Pancreas (tissue), 10 donors: ENCODE measurements around the gene CORO1C. TPM values are rescaled to one million over a fixed set of nuclear protein-coding genes. Genes with fewer than 3 reads are reported as not detected.
"Not testable (repeated sequence)": the region's sequence is repeated elsewhere in the genome, so short reads cannot be mapped to it uniquely, and the experiment has no call there.

ENCODE experiments used
- ATAC-seq, 4 donors: fragments of 200-7000 bp; cut with Tn5 transposase; one replicate each; pipeline versions ENCODE4 v1.8.0 to v1.9.1; 2020; ENCODE audit warnings: mild to moderate bottlenecking in 4 of 4, moderate library complexity in 4 of 4
- DNase-seq, 6 donors: peaks; one replicate each; pipeline ENCODE4 v3.0.0-alpha.2; 2020
- FAIRE-seq: peaks from 2 replicates; lab custom pipeline; 2012; peaks lifted over from hg19 to GRCh38; lab: Jason Lieb, UNC
- H3K27ac ChIP-seq, 4 donors: fragments of 200-600 bp; sonication (generic); 1 replicate in 3 of 4; 2 replicates in 1 of 4; pipeline versions ENCODE4 v1.5.0 to v1.8.0; 2020
- H3K27me3 ChIP-seq, 4 donors: fragments of 200-600 bp; one replicate each; pipeline ENCODE4 v1.8.0; 2021
- H3K36me3 ChIP-seq, 3 donors: fragments of 200-600 bp; sonication (generic) in 1 of 3; one replicate each; pipeline versions ENCODE4 v1.5.0 to v1.8.0; 2020 to 2021
- H3K4me1 ChIP-seq, 3 donors: fragments of 200-600 bp; one replicate each; pipeline ENCODE4 v1.8.0; 2021
- H3K4me3 ChIP-seq, 4 donors: fragments of 200-600 bp; sonication (generic) in 2 of 4; one replicate each; pipeline versions ENCODE4 v1.5.0 to v1.8.0; 2020 to 2021
- H3K9me3 ChIP-seq, 4 donors: fragments of 200-600 bp; one replicate each; pipeline ENCODE4 v1.8.0; 2021
- WGBS, 2 donors: extraction: QIAGEN DNeasy Blood & Tissue Kit; methylation state at CpG; one replicate each; pipeline ENCODE4 v1.1.7; 2013; 5-methylcytosine and 5-hydroxymethylcytosine counted together
- intact Hi-C, 3 donors: fragments of 100-400 bp; cut with DNase I; formaldehyde crosslinking; loops; one replicate each; pipeline versions ENCODE4 v1.11.1 to v1.14.2; 2022
- polyA plus RNA-seq, 2 donors: library from polyadenylated mRNA; stranded (reverse); fragments of 200-250 nt; gene quantifications; one replicate each; pipeline ENCODE4 v1.2.3, GENCODE V29; 2013
- total RNA-seq, 6 donors: library from RNA; stranded (reverse); fragmentation: NEBNext Ultra II Directional in 4 of 6; extraction: Animal tissue kit (Norgen Biotek cat#: 25700) in 4 of 6; gene quantifications; one replicate each; pipeline versions ENCODE4 v1.2.1 to v1.2.4, GENCODE V29; 2021 to 2023
- TF ChIP-seq, protein P1 (sequence below), 4 donors: fragments of 200-600 bp; sonication (generic) in 3 of 4; IDR thresholded peaks; one replicate each; pipeline versions ENCODE4 v1.5.0 to v1.8.0; 2021; ENCODE audit warnings: antibody characterized with exemption in 4 of 4
- donor health status: healthy with polysubstance abuse.
- donor health status: DM: no; HTN: no; CAD: no; lungs with moderate emphysema.
- donor health status: DM: no; HTN: no; CAD: no.
- donor health status: control.
- donor health status: control.
- donor health status: Bipolar disorder and iron deficiency.
- donor health status: DM: yes; HTN: yes; CAD: no.
- donor health status: DM: no; HTN: no; CAD: no.
- donor health status: DM: no; HTN: no; CAD: no.
- donor health status: DM: yes; HTN: yes; CAD: no.

Gene CORO1C
- total and polyA plus RNA-seq, 8 donors, result 9.9 to 62.3 (median 15.4) TPM

DNA sequence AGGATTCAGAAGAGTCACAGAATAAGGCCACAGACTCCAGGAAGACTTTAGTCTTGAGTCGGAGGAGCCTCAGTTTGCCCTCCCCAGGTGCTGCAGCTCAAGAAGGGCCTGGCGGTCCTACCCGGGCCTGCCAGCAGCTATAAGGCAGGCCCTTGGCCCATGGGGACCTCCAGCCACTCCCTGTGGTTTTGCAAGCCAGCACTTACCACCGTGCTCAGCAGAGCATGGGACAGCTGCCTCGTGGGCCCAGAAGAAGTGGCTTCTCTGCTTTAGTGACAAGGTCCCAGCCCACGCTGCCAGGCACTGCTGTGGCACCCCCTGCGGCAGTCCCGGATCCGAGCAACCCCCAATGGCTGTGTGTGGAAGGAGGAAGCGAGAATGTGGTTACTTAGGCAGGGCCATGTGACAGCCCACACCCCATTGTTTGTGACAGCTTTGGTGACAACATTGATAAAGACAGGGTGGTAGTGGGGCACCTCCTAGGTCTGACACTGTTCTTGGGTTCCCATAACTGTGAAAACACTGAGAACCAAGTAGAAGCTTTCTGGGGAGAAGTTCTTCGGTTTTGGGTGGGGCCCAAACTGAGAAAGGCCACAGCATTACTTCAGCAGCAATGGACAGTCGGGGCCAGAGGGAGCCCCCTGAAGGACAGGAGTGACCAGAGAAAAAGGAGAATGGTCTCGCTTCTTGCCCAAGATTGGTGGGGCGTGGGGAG is 97.6 kb downstream of the CORO1C start, which contains the start of gene SELPLG:
TSS of gene SELPLG (minus strand) at position 361 of the 715 bp plus-strand sequence. CDS start 9,587 bp downstream, outside the sequence.
- Histone ChIP-seq H3K4me1 (peaks cover 0 to 7% (median 0%) of the 10 kb centered on the region in 3 donors), H3K4me3 (peak within 1 kb of the TSS in 1 of 4 donors; percentile 23), H3K36me3 (no peaks in the 10 kb centered on the region), H3K27ac (peak within 1 kb of the TSS in 2 of 4 donors; percentile 37 to 40), H3K27me3 (no peaks in the 10 kb centered on the region), H3K9me3 (no peaks in the 10 kb centered on the region)
- ATAC-seq (peak in 3 of 4 donors; percentile 47 to 67 (median 56)), DNase-seq (peak in 2 of 6 donors; percentile 53 to 70), FAIRE-seq (no peak)
- WGBS, 2 donors, result 57 to 61% methylated on average over 14 of the region's 14 CpGs
- intact Hi-C loops, result no loop called here
- TF ChIP-seq, protein P1, sequence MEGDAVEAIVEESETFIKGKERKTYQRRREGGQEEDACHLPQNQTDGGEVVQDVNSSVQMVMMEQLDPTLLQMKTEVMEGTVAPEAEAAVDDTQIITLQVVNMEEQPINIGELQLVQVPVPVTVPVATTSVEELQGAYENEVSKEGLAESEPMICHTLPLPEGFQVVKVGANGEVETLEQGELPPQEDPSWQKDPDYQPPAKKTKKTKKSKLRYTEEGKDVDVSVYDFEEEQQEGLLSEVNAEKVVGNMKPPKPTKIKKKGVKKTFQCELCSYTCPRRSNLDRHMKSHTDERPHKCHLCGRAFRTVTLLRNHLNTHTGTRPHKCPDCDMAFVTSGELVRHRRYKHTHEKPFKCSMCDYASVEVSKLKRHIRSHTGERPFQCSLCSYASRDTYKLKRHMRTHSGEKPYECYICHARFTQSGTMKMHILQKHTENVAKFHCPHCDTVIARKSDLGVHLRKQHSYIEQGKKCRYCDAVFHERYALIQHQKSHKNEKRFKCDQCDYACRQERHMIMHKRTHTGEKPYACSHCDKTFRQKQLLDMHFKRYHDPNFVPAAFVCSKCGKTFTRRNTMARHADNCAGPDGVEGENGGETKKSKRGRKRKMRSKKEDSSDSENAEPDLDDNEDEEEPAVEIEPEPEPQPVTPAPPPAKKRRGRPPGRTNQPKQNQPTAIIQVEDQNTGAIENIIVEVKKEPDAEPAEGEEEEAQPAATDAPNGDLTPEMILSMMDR (IDR thresholded peaks at IDR 0.05), result no peak

DNA sequence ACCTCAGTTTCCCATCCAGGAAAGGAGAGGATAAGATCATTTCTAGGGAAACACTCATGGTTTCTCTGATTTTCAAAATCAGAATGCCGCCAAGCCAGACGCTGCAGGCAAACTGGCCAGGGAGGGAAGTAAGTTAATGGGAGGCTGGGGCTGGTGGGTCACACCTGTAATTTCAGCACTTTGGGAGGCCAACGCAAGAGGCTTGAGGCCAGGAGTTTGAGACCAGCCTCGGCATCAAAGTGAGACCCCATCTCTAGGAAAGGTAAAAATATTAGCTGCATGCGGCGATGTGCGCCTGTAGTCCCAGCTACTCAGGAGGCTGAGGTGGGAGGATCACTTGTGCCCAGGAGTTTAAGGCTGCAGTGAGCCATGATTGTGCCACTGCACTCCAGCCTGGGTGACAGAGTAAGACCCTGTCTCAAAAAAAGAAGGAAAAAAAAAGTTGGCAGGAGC is 98.2 kb downstream of the CORO1C start:
- H3K4me1 ChIP-seq, result peaks cover 0 to 8% (median 0%) of the 10 kb centered on the region in 3 donors
- 85 to 94% methylated on average over 7 of the region's 7 CpGs for WGBS, 2 donors
- H3K4me3 ChIP-seq, result peak overlapping the region in 1 of 4 donors; percentile 23
- DNase-seq (no peak), ATAC-seq (no peak), FAIRE-seq (no peak)
- no peaks in the 10 kb centered on the region for H3K9me3 ChIP-seq
- intact Hi-C loops, result no loop called here
- peak overlapping the region in 2 of 4 donors; percentile 37 to 40 for H3K27ac ChIP-seq
- H3K27me3 ChIP-seq, result no peaks in the 10 kb centered on the region
- TF ChIP-seq, protein P1 (IDR thresholded peaks at IDR 0.05), result no peak
- H3K36me3 ChIP-seq, result no peaks in the 10 kb centered on the region

DNA sequence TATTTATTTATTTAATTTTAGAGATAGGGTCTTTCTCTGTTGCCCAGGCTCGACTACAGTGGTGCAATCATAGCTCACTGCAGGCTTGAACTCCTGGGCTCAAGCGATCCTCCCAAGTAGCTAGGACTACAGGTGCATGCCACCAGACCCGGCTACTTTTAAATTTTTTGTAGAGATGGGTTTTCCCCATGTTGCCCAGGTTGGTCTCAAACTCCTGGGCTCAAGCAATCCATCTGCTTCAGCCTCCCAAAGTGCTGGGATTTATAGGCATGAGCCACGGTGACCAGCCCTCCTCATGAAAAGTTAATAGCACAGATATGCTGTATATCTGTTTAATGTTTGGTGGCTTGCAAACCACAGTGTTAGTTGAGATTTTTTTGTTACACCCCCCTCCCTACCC is 100.1 kb downstream of the CORO1C start:
- H3K4me1 ChIP-seq, DNase-seq, intact Hi-C loops, H3K27me3 ChIP-seq, H3K9me3 ChIP-seq, H3K27ac ChIP-seq, ATAC-seq, FAIRE-seq, H3K36me3 ChIP-seq: not testable (repeated sequence)
- WGBS, 2 donors, result 74 to 83% methylated on average over 4 of the region's 4 CpGs
- peak overlapping the region in 1 of 4 donors; percentile 5 for H3K4me3 ChIP-seq

DNA sequence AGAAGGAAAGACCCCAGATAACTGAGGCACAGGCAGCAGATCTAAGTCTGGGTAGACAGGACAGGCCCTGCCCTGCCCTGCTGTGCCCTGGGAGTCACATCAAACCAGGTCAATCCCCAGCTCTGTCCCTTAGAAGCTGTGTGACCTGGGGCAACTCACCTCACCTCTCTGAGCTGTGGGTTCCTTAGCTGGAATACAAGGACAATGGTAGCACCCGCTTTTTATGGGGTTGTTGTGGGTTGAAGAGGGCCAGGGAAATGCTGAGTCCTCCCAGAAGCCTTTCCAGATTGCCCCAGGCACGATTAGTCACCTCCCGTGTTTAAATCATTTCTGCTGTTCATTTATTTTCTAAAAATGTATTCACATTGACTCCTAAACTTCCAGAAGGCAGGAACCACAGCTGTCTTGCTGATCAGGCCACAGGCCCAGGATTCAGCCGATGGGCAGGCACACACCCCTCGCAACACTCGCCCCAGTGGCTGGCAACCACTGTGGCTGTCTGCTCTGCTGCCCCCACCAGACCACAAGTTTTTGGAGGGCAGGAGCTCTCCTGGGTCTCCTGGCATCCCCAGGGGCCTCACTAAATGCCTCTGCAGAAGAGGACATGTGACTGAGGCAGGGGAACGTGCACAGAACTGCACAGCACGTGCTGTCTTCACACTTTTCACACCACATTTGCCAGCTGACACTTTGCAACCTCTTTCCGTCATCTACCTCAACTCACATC is 100.7 kb downstream of the CORO1C start:
- Histone ChIP-seq H3K4me3 (no peak overlapping the region), H3K27me3 (no peaks in the 10 kb centered on the region), H3K27ac (no peak overlapping the region), H3K36me3 (no peaks in the 10 kb centered on the region), H3K9me3 (no peaks in the 10 kb centered on the region), H3K4me1 (peaks cover 0 to 8% (median 0%) of the 10 kb centered on the region in 3 donors)
- DNase-seq, result no peak
- FAIRE-seq, result no peak
- intact Hi-C loops, result no loop called here
- 57 to 67% methylated on average over 9 of the region's 9 CpGs for WGBS, 2 donors
- TF ChIP-seq, protein P1 (IDR thresholded peaks at IDR 0.05), result no peak
- ATAC-seq, result no peak

DNA sequence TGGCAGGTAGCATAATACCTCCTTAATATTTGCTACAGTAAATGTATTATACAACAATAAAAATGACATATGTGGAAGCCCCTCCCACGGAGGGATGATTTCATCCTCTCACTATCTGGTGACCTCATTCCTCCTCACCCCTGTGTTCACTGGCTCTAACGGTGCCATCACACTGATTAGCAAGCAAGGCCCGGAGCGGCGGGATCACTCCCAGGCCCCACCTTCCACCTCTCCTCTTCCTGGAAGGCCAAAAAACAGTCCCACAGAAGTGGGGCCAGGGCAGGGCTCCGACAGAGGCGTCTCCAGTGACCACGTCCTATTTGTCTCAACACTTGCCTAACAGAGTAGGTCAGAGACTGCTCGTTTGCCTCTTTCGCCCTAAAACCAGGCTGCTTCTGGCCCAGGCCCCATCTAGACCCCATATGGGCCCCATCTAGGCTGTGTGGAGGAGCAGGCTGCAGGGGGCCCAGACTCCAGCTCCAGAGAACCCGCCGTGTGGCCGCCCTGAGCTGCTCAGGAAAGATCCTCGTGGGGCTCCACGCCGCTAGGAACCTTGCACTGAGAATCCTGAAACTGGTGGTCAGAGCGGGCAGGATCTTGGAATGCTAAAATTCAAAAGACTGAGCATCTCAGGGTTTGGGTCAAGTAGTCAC is 101.4 kb downstream of the CORO1C start:
- peak in 1 of 6 donors; percentile 55 for DNase-seq
- Histone ChIP-seq H3K9me3 (no peaks in the 10 kb centered on the region), H3K4me3 (no peak overlapping the region), H3K27me3 (no peaks in the 10 kb centered on the region), H3K4me1 (peaks cover 0 to 8% (median 0%) of the 10 kb centered on the region in 3 donors), H3K27ac (peak overlapping the region in 1 of 4 donors; percentile 5), H3K36me3 (no peaks in the 10 kb centered on the region)
- TF ChIP-seq, protein P1 (IDR thresholded peaks at IDR 0.05), result no peak
- FAIRE-seq, result no peak
- intact Hi-C loops, result no loop called here
- ATAC-seq, result peak in 3 of 4 donors; percentile 35 to 55 (median 35)
- 62 to 71% methylated on average over 17 of the region's 17 CpGs for WGBS, 2 donors
